Measurements from ENCODE around the gene TSPAN16. TPM values are rescaled to one million over a fixed set of nuclear protein-coding genes. Genes with fewer than 3 reads are reported as not detected.
"Not testable (repeated sequence)": the region's sequence is repeated elsewhere in the genome, so short reads cannot be mapped to it uniquely, and the experiment has no call there.

TSPAN16 gene
- total and polyA plus RNA-seq, 3 donors from 2014 or later: 42.5 to 180 (median 137) TPM

DNA sequence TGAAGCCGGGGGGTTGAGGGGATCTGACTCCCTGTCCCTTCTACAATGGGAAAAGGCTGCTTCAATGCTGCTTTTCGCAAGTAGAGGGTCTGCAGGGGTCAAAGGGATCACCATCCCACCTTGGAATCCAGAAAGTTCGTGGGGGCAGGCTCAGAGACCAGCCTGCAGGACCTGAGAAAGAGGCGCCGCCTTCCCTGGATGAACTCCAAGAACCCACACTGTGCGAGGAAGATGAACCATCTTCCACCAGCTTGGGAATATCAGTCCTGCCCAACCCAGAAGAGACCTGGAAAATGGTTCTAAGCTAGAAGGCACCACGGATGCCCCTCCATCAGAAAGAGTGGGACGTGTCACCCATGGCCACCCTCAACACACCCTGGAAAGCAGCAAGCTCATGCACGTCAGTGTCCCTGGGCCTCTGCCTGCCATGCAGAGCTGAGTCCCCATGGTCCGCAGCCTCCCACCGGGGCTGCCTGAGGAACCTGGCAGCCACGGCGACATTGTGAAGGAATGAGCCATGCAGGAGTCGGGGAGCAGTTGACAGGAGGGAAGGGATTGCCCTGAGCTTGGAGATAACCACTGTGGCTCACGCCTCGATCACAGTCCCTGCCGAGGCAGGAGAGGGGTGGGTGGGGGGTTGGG, 28.9 kb downstream of the TSPAN16 start:
- Histone ChIP-seq H3K27ac (no peak overlapping the region), H3K27me3 (no peaks in the 10 kb centered on the region), H3K4me1 (peaks cover 7% of the 10 kb centered on the region), H3K9me3 (no peaks in the 10 kb centered on the region), H3K4me3 (no peak overlapping the region), H3K36me3 (ENCODE audit: low read depth, missing control alignments) (no peaks in the 10 kb centered on the region)
- TF ChIP-seq, protein P1, sequence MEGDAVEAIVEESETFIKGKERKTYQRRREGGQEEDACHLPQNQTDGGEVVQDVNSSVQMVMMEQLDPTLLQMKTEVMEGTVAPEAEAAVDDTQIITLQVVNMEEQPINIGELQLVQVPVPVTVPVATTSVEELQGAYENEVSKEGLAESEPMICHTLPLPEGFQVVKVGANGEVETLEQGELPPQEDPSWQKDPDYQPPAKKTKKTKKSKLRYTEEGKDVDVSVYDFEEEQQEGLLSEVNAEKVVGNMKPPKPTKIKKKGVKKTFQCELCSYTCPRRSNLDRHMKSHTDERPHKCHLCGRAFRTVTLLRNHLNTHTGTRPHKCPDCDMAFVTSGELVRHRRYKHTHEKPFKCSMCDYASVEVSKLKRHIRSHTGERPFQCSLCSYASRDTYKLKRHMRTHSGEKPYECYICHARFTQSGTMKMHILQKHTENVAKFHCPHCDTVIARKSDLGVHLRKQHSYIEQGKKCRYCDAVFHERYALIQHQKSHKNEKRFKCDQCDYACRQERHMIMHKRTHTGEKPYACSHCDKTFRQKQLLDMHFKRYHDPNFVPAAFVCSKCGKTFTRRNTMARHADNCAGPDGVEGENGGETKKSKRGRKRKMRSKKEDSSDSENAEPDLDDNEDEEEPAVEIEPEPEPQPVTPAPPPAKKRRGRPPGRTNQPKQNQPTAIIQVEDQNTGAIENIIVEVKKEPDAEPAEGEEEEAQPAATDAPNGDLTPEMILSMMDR (IDR thresholded peaks at IDR 0.05): no peak
- TF ChIP-seq POLR2A (IDR thresholded peaks at IDR 0.05): no peak
- DNase-seq: no peak
- 54 to 88% methylated on average over 5 to 17 of the region's 17 CpGs for WGBS, 2 donors
- intact Hi-C loops (cut with DNase I; ENCODE audit: low total_unique reads): no loop called here

DNA sequence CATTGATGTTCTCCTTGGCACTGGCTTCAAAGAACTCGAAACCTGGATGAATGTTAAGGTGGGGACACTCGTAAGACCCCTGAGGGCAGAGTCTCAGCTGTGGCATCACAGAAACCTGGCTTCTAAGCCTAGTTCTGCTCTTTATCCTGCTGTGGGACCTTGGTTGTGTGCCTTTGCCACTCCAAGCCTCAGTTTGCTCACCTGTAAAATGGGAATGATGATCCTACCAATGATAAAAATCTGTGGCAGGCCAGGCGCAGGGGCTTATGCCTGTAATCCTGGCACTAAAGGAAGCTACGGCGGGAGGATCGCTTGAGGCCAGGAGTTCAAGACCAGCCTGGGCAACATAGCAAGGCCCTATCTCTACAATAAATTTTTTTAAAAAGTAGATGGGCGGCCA, 29.6 kb downstream of the TSPAN16 start:
- H3K4me3 ChIP-seq: no peak overlapping the region
- TF ChIP-seq, protein P1 (IDR thresholded peaks at IDR 0.05): no peak
- no peak for TF ChIP-seq POLR2A (IDR thresholded peaks at IDR 0.05)
- H3K4me1 ChIP-seq: peaks cover 7% of the 10 kb centered on the region
- H3K27ac ChIP-seq: no peak overlapping the region
- intact Hi-C loops (cut with DNase I; ENCODE audit: low total_unique reads): no loop called here
- no peak for DNase-seq
- no peaks in the 10 kb centered on the region for H3K27me3 ChIP-seq
- H3K36me3 ChIP-seq (ENCODE audit: low read depth, missing control alignments): no peaks in the 10 kb centered on the region
- H3K9me3 ChIP-seq: no peaks in the 10 kb centered on the region
- WGBS, 2 donors: 93 to 94% methylated on average over 6 to 7 of the region's 7 CpGs

DNA sequence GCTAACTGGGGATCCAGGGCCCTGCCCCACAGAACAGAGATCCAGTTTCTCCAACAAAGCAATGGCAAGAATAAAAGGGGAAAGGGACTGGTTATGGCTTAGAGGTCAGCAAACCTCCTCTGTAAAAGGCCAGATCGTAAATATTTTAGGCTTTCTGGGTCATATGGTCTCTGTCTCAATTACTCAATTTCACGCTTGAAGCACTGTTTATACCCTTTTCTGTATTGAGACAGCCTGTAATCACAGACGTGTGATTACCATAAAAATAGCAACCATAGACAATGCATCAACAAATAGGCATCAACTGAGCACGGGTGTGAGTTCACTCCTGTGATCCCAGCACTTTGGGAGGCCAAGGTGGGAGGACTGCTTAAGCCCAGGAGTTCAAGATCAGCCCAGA, 34.2 kb downstream of the TSPAN16 start:
- TF ChIP-seq POLR2A (IDR thresholded peaks at IDR 0.05): no peak
- TF ChIP-seq, protein P1 (IDR thresholded peaks at IDR 0.05): no peak
- no peaks in the 10 kb centered on the region for H3K4me1 ChIP-seq
- H3K36me3 ChIP-seq (ENCODE audit: low read depth, missing control alignments): no peaks in the 10 kb centered on the region
- WGBS, 2 donors: 78 to 85% methylated on average over 4 of the region's 4 CpGs
- no peaks in the 10 kb centered on the region for H3K9me3 ChIP-seq
- no peak overlapping the region for H3K27ac ChIP-seq
- DNase-seq: no peak
- intact Hi-C loops (cut with DNase I; ENCODE audit: low total_unique reads): no loop called here
- H3K4me3 ChIP-seq: no peak overlapping the region
- no peaks in the 10 kb centered on the region for H3K27me3 ChIP-seq

DNA sequence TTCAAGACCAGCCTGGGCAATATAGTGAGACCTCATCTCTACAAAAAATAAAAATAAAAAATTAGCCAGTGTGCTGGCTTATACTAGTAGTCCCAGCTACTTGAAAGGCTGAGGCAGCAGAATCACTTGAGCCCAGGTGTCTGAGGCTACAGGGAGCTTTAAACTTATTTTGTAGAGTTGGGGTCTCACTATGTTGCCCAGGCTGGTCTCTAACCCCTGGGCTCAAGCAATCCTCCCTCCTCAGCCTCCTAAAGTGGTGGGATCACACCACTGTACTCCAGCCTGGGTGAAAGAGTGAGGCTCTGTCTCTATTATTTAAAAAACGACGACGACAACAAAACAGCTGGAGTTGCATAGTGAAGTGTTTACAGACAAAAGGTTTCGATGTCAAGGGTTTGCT, 35.5 kb downstream of the TSPAN16 start:
- H3K4me3 ChIP-seq: no peak overlapping the region
- H3K27me3 ChIP-seq: no peaks in the 10 kb centered on the region
- no peak for DNase-seq
- whole genome bisulfite sequencing, 2 donors: 68 to 81% methylated on average over 4 of the region's 4 CpGs
- intact Hi-C loops (cut with DNase I; ENCODE audit: low total_unique reads): no loop called here
- H3K4me1 ChIP-seq: no peaks in the 10 kb centered on the region
- no peaks in the 10 kb centered on the region for H3K36me3 ChIP-seq (ENCODE audit: low read depth, missing control alignments)
- H3K9me3 ChIP-seq: no peaks in the 10 kb centered on the region
- H3K27ac ChIP-seq: no peak overlapping the region
- TF ChIP-seq, protein P1 (IDR thresholded peaks at IDR 0.05): no peak
- TF ChIP-seq POLR2A (IDR thresholded peaks at IDR 0.05): no peak

DNA sequence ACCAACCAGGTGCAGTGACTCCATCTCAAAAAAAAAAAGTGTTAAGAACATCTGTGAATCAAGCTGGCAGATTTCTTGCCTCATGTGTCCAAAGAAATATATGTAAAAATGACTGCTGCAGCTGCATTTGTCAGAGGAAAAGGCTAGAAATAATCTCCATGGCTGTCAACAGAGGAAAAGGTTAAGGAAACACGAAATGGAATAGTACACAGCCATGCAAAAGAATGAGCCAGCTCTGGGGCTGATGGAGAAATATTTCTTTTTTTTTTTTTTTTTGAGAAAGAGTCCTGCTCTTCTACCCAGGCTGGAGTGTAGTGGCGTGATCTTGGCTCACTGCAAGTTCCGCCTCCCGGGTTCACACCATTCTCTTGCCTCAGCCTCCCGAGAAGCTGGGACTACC, 36.9 kb downstream of the TSPAN16 start:
- no peak for DNase-seq
- TF ChIP-seq, protein P1 (IDR thresholded peaks at IDR 0.05): no peak
- no peak for TF ChIP-seq POLR2A (IDR thresholded peaks at IDR 0.05)
- no peaks in the 10 kb centered on the region for H3K9me3 ChIP-seq
- intact Hi-C loops (cut with DNase I; ENCODE audit: low total_unique reads): no loop called here
- H3K36me3 ChIP-seq (ENCODE audit: low read depth, missing control alignments): no peaks in the 10 kb centered on the region
- no peaks in the 10 kb centered on the region for H3K27me3 ChIP-seq
- no peaks in the 10 kb centered on the region for H3K4me1 ChIP-seq
- H3K4me3 ChIP-seq: no peak overlapping the region
- 88 to 94% methylated on average over 5 of the region's 5 CpGs for WGBS, 2 donors
- no peak overlapping the region for H3K27ac ChIP-seq

DNA sequence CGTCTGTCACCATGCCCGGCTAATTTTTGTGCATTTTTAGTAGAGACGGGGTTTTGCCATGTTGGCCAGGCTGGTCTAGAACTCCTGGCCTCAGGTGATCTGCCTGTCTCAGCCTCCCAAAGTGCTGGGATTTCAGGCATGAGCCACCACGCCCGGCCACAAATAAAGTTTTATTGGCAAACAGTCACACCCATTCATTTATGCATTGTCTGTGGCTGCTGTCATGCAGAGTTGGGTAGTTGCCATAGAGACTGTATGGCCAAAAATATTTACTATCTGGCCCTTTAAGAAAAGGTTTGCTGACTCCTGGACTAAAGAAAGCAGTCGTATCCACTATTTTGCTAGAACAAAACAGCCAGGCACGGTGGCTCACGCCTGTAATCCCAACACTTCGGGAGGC, 37.9 kb downstream of the TSPAN16 start:
- DNase-seq: not testable (repeated sequence)
- 88 to 92% methylated on average over 9 of the region's 9 CpGs for WGBS, 2 donors

More for the DNA sequence above, 37.9 kb downstream of the TSPAN16 start:
- H3K36me3 ChIP-seq (ENCODE audit: low read depth, missing control alignments); H3K9me3 ChIP-seq; H3K27ac ChIP-seq; H3K4me3 ChIP-seq; H3K27me3 ChIP-seq; H3K4me1 ChIP-seq; intact Hi-C loops (cut with DNase I; ENCODE audit: low total_unique reads): not testable (repeated sequence)

All from testis (tissue), 3 donors.